H4 (cell line): ENCODE results near the gene SEMA5A. TPM values are rescaled to one million over a fixed set of nuclear protein-coding genes. Genes with fewer than 3 reads are reported as not detected.
A peak's percentile ranks its signal among the peaks of the same experiment; 100 is the strongest.

Source experiments
- DNase-seq: peaks from one replicate; pipeline ENCODE4 v3.0.0-alpha.2; 2015; ENCODE audit warnings: low spot score
- total RNA-seq: library from RNA; depleted of rRNA; stranded (reverse); fragments of >200 nt; shearing (Covaris generic); gene quantifications from 2 replicates; pipeline ENCODE4 v1.2.3, GENCODE V29; 2014

Gene SEMA5A
- total RNA-seq, 1 experiment from 2014 or later: 20.4 TPM

- no peak for DNase-seq
Measured at GRCh38 chr5:9398227-9398626, 147.6 kb downstream of the SEMA5A start.

- DNase-seq: no peak
Measured at GRCh38 chr5:9396285-9396770, 149.5 kb downstream of the SEMA5A start.

- no peak for DNase-seq
Measured at GRCh38 chr5:9395706-9396105, 150.2 kb downstream of the SEMA5A start.

GRCh38 chr5:9394221-9394620 lies 151.7 kb downstream of the SEMA5A start:
- DNase-seq: no peak

- DNase-seq: no peak
Measured at GRCh38 chr5:9392625-9393024, 153.2 kb downstream of the SEMA5A start.

GRCh38 chr5:9391080-9391479 lies 154.8 kb downstream of the SEMA5A start:
- DNase-seq: no peak

GRCh38 chr5:9390113-9390512 lies 155.8 kb downstream of the SEMA5A start:
- DNase-seq: no peak

- no peak for DNase-seq
Measured at GRCh38 chr5:9388941-9389674, 156.8 kb downstream of the SEMA5A start.

GRCh38 chr5:9387879-9388278 lies 158.0 kb downstream of the SEMA5A start:
- no peak for DNase-seq

GRCh38 chr5:9386945-9387344 lies 158.9 kb downstream of the SEMA5A start:
- no peak for DNase-seq

- no peak for DNase-seq
Measured at GRCh38 chr5:9382522-9382921, 163.4 kb downstream of the SEMA5A start.

GRCh38 chr5:9381464-9381863 lies 164.4 kb downstream of the SEMA5A start:
- DNase-seq: no peak

GRCh38 chr5:9380109-9380508 lies 165.8 kb downstream of the SEMA5A start:
- no peak for DNase-seq

- DNase-seq: no peak
Measured at GRCh38 chr5:9376363-9377117, 169.3 kb downstream of the SEMA5A start.

- DNase-seq: no peak
Measured at GRCh38 chr5:9375756-9376155, 170.1 kb downstream of the SEMA5A start.

GRCh38 chr5:9374025-9374424 lies 171.8 kb downstream of the SEMA5A start:
- no peak for DNase-seq

- DNase-seq: no peak
Measured at GRCh38 chr5:9373571-9373970, 172.3 kb downstream of the SEMA5A start.

- no peak for DNase-seq
Measured at GRCh38 chr5:9370256-9370655, 175.6 kb downstream of the SEMA5A start.

GRCh38 chr5:9365512-9365911 lies 180.4 kb downstream of the SEMA5A start:
- DNase-seq: no peak

GRCh38 chr5:9363449-9363848 lies 182.4 kb downstream of the SEMA5A start:
- DNase-seq: no peak

GRCh38 chr5:9363026-9363425 lies 182.8 kb downstream of the SEMA5A start:
- DNase-seq: no peak

GRCh38 chr5:9362600-9362999 lies 183.3 kb downstream of the SEMA5A start:
- no peak for DNase-seq

- peak; percentile 74 for DNase-seq
Measured at GRCh38 chr5:9361835-9362234, 184.0 kb downstream of the SEMA5A start.
